GM12878 (cell line): ENCODE data around the gene POLK.

Source experiments
- ATF3 ChIP-seq: IDR thresholded peaks from 2 replicates; pipeline ENCODE4 v1.6.1; 2011; ENCODE audit warnings: low read depth, mild to moderate bottlenecking, low read length, moderate library complexity, borderline replicate concordance; ENCODE audit errors: extremely low read depth
- BRCA1 ChIP-seq: IDR thresholded peaks from 2 replicates; pipeline ENCODE4 v1.6.1; 2011; ENCODE audit warnings: low read depth, low read length, improper control_type of control experiment
- CHD2 ChIP-seq: IDR thresholded peaks from 2 replicates; pipeline ENCODE4 v1.6.1; 2011; ENCODE audit warnings: low read depth, low read length, improper control_type of control experiment, borderline replicate concordance
- CTCF ChIP-seq, 3 experiments: IDR thresholded peaks in 2 of 3; conservative IDR thresholded peaks in 1 of 3; 2 replicates each; pipeline ENCODE4 v1.5.1; 2011; ENCODE audit warnings: low read depth in 3 of 3, low read length in 3 of 3, mild to moderate bottlenecking in 3 of 3, control low read depth in 2 of 3, moderate library complexity in 2 of 3, inconsistent platforms in 1 of 3, mixed read lengths in 1 of 3; ENCODE audit not compliant: control insufficient read depth in 2 of 3, insufficient read depth in 1 of 3; ENCODE audit errors: extremely low read depth in 1 of 3
- EP300 ChIP-seq, 2 experiments: fragments of 150-350 bp in 1 of 2; IDR thresholded peaks; 2 replicates each; pipeline ENCODE4 v1.6.1; 2011 to 2012; ENCODE audit warnings: low read depth in 2 of 2, low read length in 2 of 2, borderline replicate concordance in 1 of 2, improper control_type of control experiment in 1 of 2, inconsistent platforms in 1 of 2; ENCODE audit not compliant: control insufficient read depth in 1 of 2
- KDM1A ChIP-seq: fragments of 200-600 bp; sonication (generic); IDR thresholded peaks from 2 replicates; pipeline ENCODE4 v1.6.1; 2016; ENCODE audit warnings: borderline replicate concordance
- MYC ChIP-seq: IDR thresholded peaks from 2 replicates; pipeline ENCODE4 v1.6.1; 2011; ENCODE audit warnings: mild to moderate bottlenecking, low read length, moderate library complexity, inconsistent platforms; ENCODE audit not compliant: insufficient read depth, insufficient replicate concordance, insufficient read length, severe bottlenecking
- NKRF ChIP-seq: fragments of 450-650 bp; conservative IDR thresholded peaks from 2 replicates; pipeline ENCODE4 v1.6.1; 2017; ENCODE audit warnings: mild to moderate bottlenecking, moderate library complexity
- POLR2A ChIP-seq: IDR thresholded peaks from 2 replicates; pipeline ENCODE4 v1.6.1; 2011; ENCODE audit warnings: low read depth, mild to moderate bottlenecking, low read length
- SREBF1 ChIP-seq: IDR thresholded peaks from 2 replicates; pipeline ENCODE4 v1.6.1; 2012; ENCODE audit warnings: mild to moderate bottlenecking, low read length
- TARDBP ChIP-seq: IDR thresholded peaks from 2 replicates; pipeline ENCODE4 v1.6.1; 2016; ENCODE audit warnings: borderline replicate concordance
- TCF12 ChIP-seq: IDR thresholded peaks from 2 replicates; pipeline ENCODE4 v1.6.1; 2011; ENCODE audit warnings: low read depth, mild to moderate bottlenecking, low read length
- ZNF274 ChIP-seq: IDR thresholded peaks from one replicate; pipeline ENCODE4 v1.8.0; 2011; ENCODE audit not compliant: insufficient read length, insufficient read depth

- no peak for TF ChIP-seq CTCF (IDR thresholded peaks at IDR 0.05 in 2 of 3, conservative IDR thresholded peaks at IDR 0.05 in 1 of 3; ENCODE audit: control insufficient read depth in 2 of 3, extremely low read depth in 1 of 3, insufficient read depth in 1 of 3, low read depth in 3 of 3, low read length in 3 of 3)
- no peak for TF ChIP-seq ZNF274
- TF ChIP-seq MYC = no peak
- TF ChIP-seq CHD2 = no peak
- TF ChIP-seq ATF3 = no peak
- no peak for TF ChIP-seq SREBF1
- TF ChIP-seq POLR2A = no peak
- no peak for TF ChIP-seq NKRF
- no peak for TF ChIP-seq TCF12
- TF ChIP-seq TARDBP = no peak
- TF ChIP-seq KDM1A = no peak
- no peak for TF ChIP-seq EP300 (IDR thresholded peaks at IDR 0.05; ENCODE audit: borderline replicate concordance in 1 of 2, control insufficient read depth in 1 of 2, low read depth in 2 of 2, low read length in 2 of 2)
- no peak for TF ChIP-seq BRCA1
Observed at GRCh38 chr5:75482482-75482881, 29.2 kb upstream of the POLK start.
